Measurements from ENCODE around the gene CPTP. TPM values are rescaled to one million over a fixed set of nuclear protein-coding genes. Genes with fewer than 3 reads are reported as not detected.
"Not testable (repeated sequence)": the region's sequence is repeated elsewhere in the genome, so short reads cannot be mapped to it uniquely, and the experiment has no call there.

The CPTP gene
- total RNA-seq, 2 experiments from 2014 or later: 5.6 to 5.7 TPM

- Mint-ChIP-seq H3K27ac (no peak overlapping the region), H3K4me1 (ENCODE audit: low read depth) (peaks cover 14% of the 10 kb centered on the region), H3K4me3 (no peak overlapping the region), H3K27me3 (ENCODE audit: low read depth) (peaks cover 3% of the 10 kb centered on the region), H3K9me3 (no peaks in the 10 kb centered on the region), H3K36me3 (ENCODE audit: low read depth) (no peaks in the 10 kb centered on the region)
- DNase-seq: no peak
- intact Hi-C loops (cut with micrococcal nuclease): no loop called here
- CTCF ChIA-PET: no interaction called here
Observed at GRCh38 chr1:1361982-1362423, 37.4 kb downstream of the CPTP start.

DNA sequence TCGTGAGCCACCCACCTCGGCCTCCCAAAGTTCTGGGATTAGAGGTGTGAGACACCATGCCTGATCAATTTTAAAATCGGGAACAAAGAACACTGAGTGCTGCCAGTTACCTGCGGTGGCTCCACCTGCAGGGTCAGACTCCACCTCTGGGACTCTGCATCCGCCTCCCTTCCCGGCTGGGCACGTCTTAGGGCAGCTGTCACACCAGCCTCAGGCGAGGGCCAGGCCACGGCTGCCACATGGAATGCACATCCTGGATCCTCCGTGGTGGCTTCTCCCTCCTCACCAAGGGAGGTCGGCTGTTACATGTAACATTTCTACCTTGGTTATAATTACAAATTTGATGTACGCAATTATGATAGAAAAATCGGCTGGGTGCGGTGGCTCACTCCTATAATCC lies 39.7 kb downstream of the CPTP start:
- H3K9me3 Mint-ChIP-seq: no peaks in the 10 kb centered on the region
- DNase-seq: no peak
- intact Hi-C loops (cut with micrococcal nuclease): no loop called here
- H3K4me1 Mint-ChIP-seq (ENCODE audit: low read depth): peaks cover 2% of the 10 kb centered on the region
- H3K4me3 Mint-ChIP-seq: no peak overlapping the region
- H3K36me3 Mint-ChIP-seq (ENCODE audit: low read depth): no peaks in the 10 kb centered on the region
- peaks cover 3% of the 10 kb centered on the region for H3K27me3 Mint-ChIP-seq (ENCODE audit: low read depth)
- no peak overlapping the region for H3K27ac Mint-ChIP-seq
- CTCF ChIA-PET: interaction anchor here (0.7 kb wide), 1 partner anchor 80 kb away, joined by 4 read pairs; no protein-coding TSS in a partner anchor

GRCh38 chr1:1365875-1366698 lies 41.5 kb downstream of the CPTP start:
- no peak overlapping the region for H3K27ac Mint-ChIP-seq
- H3K4me1 Mint-ChIP-seq (ENCODE audit: low read depth): peaks cover 3% of the 10 kb centered on the region
- intact Hi-C loops (cut with micrococcal nuclease): no loop called here
- no peak overlapping the region for H3K4me3 Mint-ChIP-seq
- H3K36me3 Mint-ChIP-seq (ENCODE audit: low read depth): no peaks in the 10 kb centered on the region
- CTCF ChIA-PET: no interaction called here
- no peak for DNase-seq
- no peaks in the 10 kb centered on the region for H3K27me3 Mint-ChIP-seq (ENCODE audit: low read depth)
- no peaks in the 10 kb centered on the region for H3K9me3 Mint-ChIP-seq

- H3K27ac Mint-ChIP-seq: no peak overlapping the region
- CTCF ChIA-PET: no interaction called here
- intact Hi-C loops (cut with micrococcal nuclease): no loop called here
- no peak for DNase-seq
- H3K9me3 Mint-ChIP-seq: no peaks in the 10 kb centered on the region
- H3K27me3 Mint-ChIP-seq (ENCODE audit: low read depth): no peaks in the 10 kb centered on the region
- no peak overlapping the region for H3K4me3 Mint-ChIP-seq
- H3K4me1 Mint-ChIP-seq (ENCODE audit: low read depth): peaks cover 6% of the 10 kb centered on the region
- no peaks in the 10 kb centered on the region for H3K36me3 Mint-ChIP-seq (ENCODE audit: low read depth)
Observed at GRCh38 chr1:1366699-1367066, 42.1 kb downstream of the CPTP start.

DNA sequence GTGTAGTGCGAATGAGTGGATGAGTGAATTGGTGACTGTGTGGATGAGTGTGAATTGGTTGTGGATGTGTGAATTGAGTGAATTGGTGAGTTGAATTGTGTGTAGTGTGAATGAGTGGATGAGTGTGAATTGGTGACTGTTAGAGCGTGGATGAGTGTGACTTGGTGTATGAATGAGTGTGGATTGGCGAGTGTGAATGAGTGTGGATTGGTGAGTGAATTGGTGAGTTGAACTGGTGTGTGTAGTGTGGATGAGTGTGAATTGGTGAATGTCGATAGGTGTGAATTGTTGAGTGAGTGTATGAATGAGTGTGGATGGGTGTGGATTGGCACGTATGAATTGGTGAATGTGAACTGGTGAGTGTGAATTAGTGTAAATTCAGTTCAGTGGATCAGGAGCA lies 42.7 kb downstream of the CPTP start:
- no peak for DNase-seq

GRCh38 chr1:1370094-1370493 lies 45.5 kb downstream of the CPTP start:
- H3K27me3 Mint-ChIP-seq (ENCODE audit: low read depth); intact Hi-C loops (cut with micrococcal nuclease); H3K4me3 Mint-ChIP-seq; H3K36me3 Mint-ChIP-seq (ENCODE audit: low read depth); H3K9me3 Mint-ChIP-seq; H3K27ac Mint-ChIP-seq; DNase-seq: not testable (repeated sequence)
- peaks cover 23% of the 10 kb centered on the region for H3K4me1 Mint-ChIP-seq (ENCODE audit: low read depth)
- CTCF ChIA-PET: interaction anchor here (0.6 to 2.6 kb wide), 3 partner anchors 18 to 130 kb away, joined by 3 to 11 read pairs (median 3); no protein-coding TSS in a partner anchor

More for the DNA sequence above, 42.7 kb downstream of the CPTP start:
- Mint-ChIP-seq H3K36me3 (ENCODE audit: low read depth) (no peaks in the 10 kb centered on the region), H3K9me3 (no peaks in the 10 kb centered on the region), H3K4me1 (ENCODE audit: low read depth) (peaks cover 12% of the 10 kb centered on the region), H3K27ac (no peak overlapping the region), H3K27me3 (ENCODE audit: low read depth) (no peaks in the 10 kb centered on the region), H3K4me3 (no peak overlapping the region)
- CTCF ChIA-PET: interaction anchor here (0.6 kb wide), 1 partner anchor 231 kb away, joined by 4 read pairs; no protein-coding TSS in a partner anchor
- intact Hi-C loops (cut with micrococcal nuclease): no loop called here

GRCh38 chr1:1370771-1371300 lies 46.2 kb downstream of the CPTP start:
- no peak for DNase-seq
- Mint-ChIP-seq H3K27me3 (ENCODE audit: low read depth) (no peaks in the 10 kb centered on the region), H3K36me3 (ENCODE audit: low read depth) (peaks cover 1% of the 10 kb centered on the region), H3K4me3 (no peak overlapping the region), H3K4me1 (ENCODE audit: low read depth) (peaks cover 23% of the 10 kb centered on the region), H3K9me3 (no peaks in the 10 kb centered on the region), H3K27ac (no peak overlapping the region)
- intact Hi-C loops (cut with micrococcal nuclease): no loop called here
- CTCF ChIA-PET: interaction anchor here (0.7 to 2.6 kb wide), 5 partner anchors 17 to 180 kb away, joined by 3 to 11 read pairs (median 3); no protein-coding TSS in a partner anchor

DNA sequence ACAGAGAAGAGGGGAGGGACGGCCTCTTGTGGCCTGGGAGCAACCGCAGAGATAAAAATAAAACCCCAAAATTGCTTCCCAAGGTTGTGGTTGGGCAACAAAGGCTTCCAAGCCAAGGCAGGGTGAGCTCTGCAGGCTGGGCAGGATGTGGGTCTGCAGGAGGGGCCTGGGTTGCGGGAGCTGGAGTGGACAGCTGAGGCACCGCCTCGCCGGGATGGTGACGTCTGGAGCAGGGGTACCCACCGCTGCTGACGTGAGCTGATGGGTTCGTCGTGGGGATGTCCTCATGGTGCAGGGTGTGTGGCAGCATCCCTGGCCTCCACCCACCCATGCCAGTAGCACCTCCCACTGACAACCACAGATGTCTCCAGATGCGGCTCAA lies 46.8 kb downstream of the CPTP start:
- Mint-ChIP-seq H3K4me1 (ENCODE audit: low read depth) (peaks cover 25% of the 10 kb centered on the region), H3K9me3 (no peaks in the 10 kb centered on the region), H3K27ac (no peak overlapping the region), H3K36me3 (ENCODE audit: low read depth) (peaks cover 1% of the 10 kb centered on the region), H3K27me3 (ENCODE audit: low read depth) (no peaks in the 10 kb centered on the region), H3K4me3 (no peak overlapping the region)
- CTCF ChIA-PET: interaction anchor here (0.7 to 2.6 kb wide), 10 partner anchors 18 to 180 kb away, joined by 3 to 11 read pairs (median 4); no protein-coding TSS in a partner anchor
- intact Hi-C loops (cut with micrococcal nuclease): no loop called here
- no peak for DNase-seq

GRCh38 chr1:1371746-1372711 lies 47.4 kb downstream of the CPTP start:
- Mint-ChIP-seq H3K4me1 (ENCODE audit: low read depth) (peaks cover 25% of the 10 kb centered on the region), H3K4me3 (no peak overlapping the region), H3K9me3 (no peaks in the 10 kb centered on the region), H3K27me3 (ENCODE audit: low read depth) (no peaks in the 10 kb centered on the region), H3K36me3 (ENCODE audit: low read depth) (peaks cover 1% of the 10 kb centered on the region), H3K27ac (no peak overlapping the region)
- peak; percentile 85 for DNase-seq
- CTCF ChIA-PET: interaction anchor here (0.7 to 2.6 kb wide), 13 partner anchors 18 to 249 kb away, joined by 3 to 11 read pairs (median 3); no protein-coding TSS in a partner anchor
- intact Hi-C loops (cut with micrococcal nuclease): loop anchor here (1.0 kb wide), 3 partner anchors 67 to 339 kb away; no protein-coding TSS in a partner anchor

- H3K27me3 Mint-ChIP-seq (ENCODE audit: low read depth): no peaks in the 10 kb centered on the region
- no peaks in the 10 kb centered on the region for H3K9me3 Mint-ChIP-seq
- peak overlapping the region; percentile 89 for H3K4me3 Mint-ChIP-seq
- H3K4me1 Mint-ChIP-seq (ENCODE audit: low read depth): peaks cover 25% of the 10 kb centered on the region
- CTCF ChIA-PET: no interaction called here
- intact Hi-C loops (cut with micrococcal nuclease): no loop called here
- DNase-seq: no peak
- H3K36me3 Mint-ChIP-seq (ENCODE audit: low read depth): peaks cover 1% of the 10 kb centered on the region
- peak overlapping the region; percentile 36 for H3K27ac Mint-ChIP-seq
Observed at GRCh38 chr1:1373051-1373814, 48.6 kb downstream of the CPTP start.

GRCh38 chr1:1373815-1374588 lies 49.4 kb downstream of the CPTP start:
- CTCF ChIA-PET: no interaction called here
- peaks cover 25% of the 10 kb centered on the region for H3K4me1 Mint-ChIP-seq (ENCODE audit: low read depth)

More at GRCh38 chr1:1373815-1374588, 49.4 kb downstream of the CPTP start:
- Mint-ChIP-seq H3K36me3 (ENCODE audit: low read depth) (peaks cover 1% of the 10 kb centered on the region), H3K27ac (peak overlapping the region; percentile 68), H3K27me3 (ENCODE audit: low read depth) (no peaks in the 10 kb centered on the region), H3K4me3 (peak overlapping the region; percentile 89), H3K9me3 (no peaks in the 10 kb centered on the region)
- intact Hi-C loops (cut with micrococcal nuclease): loop anchor here (2.0 kb wide), 1 partner anchor 49 kb away; the partner anchor contains the start of genes CPTP and INTS11
- DNase-seq: no peak

Data from activated naive CD4-positive, alpha-beta T cell treated with anti-CD3 and anti-CD28 coated beads for 36 hours (primary cell).